Small intestine (tissue), 7 donors: Measurements from ENCODE around the gene PKDREJ. TPM values are rescaled to one million over a fixed set of nuclear protein-coding genes. Genes with fewer than 3 reads are reported as not detected.

Experiments used
- DNase-seq, 2 donors: peaks; one replicate each; pipeline versions ENCODE4 v3.0.0 to v3.0.0-alpha.2; 2013
- FAIRE-seq: peaks from 2 replicates; lab custom pipeline; 2012; peaks lifted over from hg19 to GRCh38; lab: Jason Lieb, UNC
- H3K27ac ChIP-seq, 3 donors: one replicate each; pipeline ENCODE4 v1.5.1; 2013; ENCODE audit warnings: low read length in 2 of 3, mild to moderate bottlenecking in 2 of 3, control low read depth in 1 of 3, inconsistent platforms in 1 of 3, low read depth in 1 of 3, moderate library complexity in 1 of 3
- H3K27me3 ChIP-seq, 3 donors: one replicate each; pipeline ENCODE4 v1.6.1; 2013; ENCODE audit warnings: low read length in 3 of 3, inconsistent platforms in 1 of 3; ENCODE audit not compliant: control insufficient read depth in 3 of 3, insufficient read depth in 3 of 3
- H3K36me3 ChIP-seq, 3 donors: one replicate each; pipeline ENCODE4 v1.6.1; 2013; ENCODE audit warnings: low read length in 3 of 3, inconsistent platforms in 1 of 3, low read depth in 1 of 3, mild to moderate bottlenecking in 1 of 3, moderate library complexity in 1 of 3; ENCODE audit not compliant: control insufficient read depth in 3 of 3, insufficient read depth in 2 of 3
- H3K4me1 ChIP-seq, 3 donors: one replicate each; pipeline ENCODE4 v1.6.1; 2013; ENCODE audit warnings: low read length in 2 of 3, inconsistent platforms in 1 of 3, low read depth in 1 of 3, mild to moderate bottlenecking in 1 of 3, moderate library complexity in 1 of 3; ENCODE audit not compliant: control insufficient read depth in 3 of 3, insufficient read depth in 2 of 3
- H3K4me3 ChIP-seq, 3 donors: one replicate each; pipeline ENCODE4 v1.5.1; 2013; ENCODE audit warnings: low read length in 3 of 3, control low read depth in 1 of 3, inconsistent platforms in 1 of 3, low read depth in 1 of 3, mild to moderate bottlenecking in 1 of 3, moderate library complexity in 1 of 3
- H3K9me3 ChIP-seq, 2 donors: one replicate each; pipeline ENCODE4 v1.6.1; 2013; ENCODE audit warnings: low read depth in 1 of 2, low read length in 1 of 2; ENCODE audit not compliant: control insufficient read depth in 2 of 2, insufficient read depth in 1 of 2
- WGBS, 3 donors: extraction: QIAGEN DNeasy Blood & Tissue Kit; methylation state at CpG; one replicate each; pipeline ENCODE4 v1.1.7; 2013; 5-methylcytosine and 5-hydroxymethylcytosine counted together
- polyA plus RNA-seq, 4 donors: library from polyadenylated mRNA; stranded (reverse) in 3 of 4; unstranded in 1 of 4; fragments of 200-250 nt in 3 of 4; fragments of 120-200 nt in 1 of 4; gene quantifications; one replicate each; pipeline versions ENCODE4 v1.2.1 to v1.2.3, GENCODE V29; 2013
- donor health status: healthy with polysubstance abuse.
- donor health status: control.
- donor health status: control.
- donor health status: Bipolar disorder and iron deficiency.
- donor health status: healthy.

Gene PKDREJ
- polyA plus RNA-seq, 4 donors = 0.27 to 0.90 (median 0.27) TPM; not detected in 1

DNA sequence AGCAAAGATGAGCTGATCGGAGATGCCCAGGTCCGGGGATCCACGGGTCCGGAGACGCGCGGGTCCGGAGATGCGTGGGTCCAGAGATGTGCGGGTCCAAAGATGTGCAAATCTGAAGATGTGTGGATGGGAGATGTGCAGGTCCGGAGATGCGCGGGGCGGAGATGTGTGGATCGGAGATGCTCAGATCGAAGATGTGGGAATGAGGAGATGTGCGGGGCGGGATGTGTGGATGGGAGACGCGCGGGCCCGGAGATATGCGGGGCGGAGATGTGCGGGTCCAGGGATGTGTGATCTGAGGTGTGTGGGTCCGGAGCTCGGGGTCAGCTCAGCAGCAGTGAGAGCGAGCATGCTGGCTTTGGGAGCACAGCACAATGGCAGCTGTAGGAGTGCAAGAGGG, 48.5 kb downstream of the PKDREJ start:
- Histone ChIP-seq H3K4me3 (no peak overlapping the region), H3K36me3 (peaks cover 16 to 89% (median 31%) of the 10 kb centered on the region in 3 donors), H3K9me3 (peaks cover 0 to 23% of the 10 kb centered on the region in 2 donors), H3K4me1 (no peaks in the 10 kb centered on the region), H3K27me3 (no peaks in the 10 kb centered on the region), H3K27ac (no peak overlapping the region)
- WGBS, 3 donors = 96 to 99% (median 99%) methylated on average over 28 of the region's 28 CpGs
- DNase-seq (no peak), FAIRE-seq (no peak)

DNA sequence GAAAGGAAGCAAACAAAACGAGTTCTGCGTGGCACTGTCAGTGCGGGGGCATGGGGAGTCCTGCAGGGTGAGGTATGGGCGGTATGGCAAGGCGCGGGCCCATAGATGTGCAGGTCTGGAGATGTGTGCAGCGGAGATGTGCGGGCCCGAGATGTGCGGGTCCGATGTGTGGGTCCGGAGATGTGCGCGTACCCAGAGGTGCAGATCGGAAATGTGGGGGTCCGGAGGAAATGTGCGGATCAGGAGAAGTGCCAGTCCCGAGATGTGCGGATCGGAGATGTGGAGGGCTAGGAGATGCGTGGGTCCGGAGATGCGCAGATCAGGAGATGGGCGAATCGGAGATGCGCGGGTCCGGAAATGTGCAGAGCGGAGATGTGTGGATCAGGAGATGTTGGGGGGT, 49.0 kb downstream of the PKDREJ start:
- Histone ChIP-seq H3K4me1 (no peaks in the 10 kb centered on the region), H3K36me3 (peaks cover 17 to 87% (median 34%) of the 10 kb centered on the region in 3 donors), H3K27ac (no peak overlapping the region), H3K27me3 (no peaks in the 10 kb centered on the region), H3K9me3 (peaks cover 0 to 25% of the 10 kb centered on the region in 2 donors), H3K4me3 (no peak overlapping the region)
- WGBS, 3 donors = 97% methylated on average over 29 of the region's 29 CpGs
- FAIRE-seq = no peak
- DNase-seq = no peak

DNA sequence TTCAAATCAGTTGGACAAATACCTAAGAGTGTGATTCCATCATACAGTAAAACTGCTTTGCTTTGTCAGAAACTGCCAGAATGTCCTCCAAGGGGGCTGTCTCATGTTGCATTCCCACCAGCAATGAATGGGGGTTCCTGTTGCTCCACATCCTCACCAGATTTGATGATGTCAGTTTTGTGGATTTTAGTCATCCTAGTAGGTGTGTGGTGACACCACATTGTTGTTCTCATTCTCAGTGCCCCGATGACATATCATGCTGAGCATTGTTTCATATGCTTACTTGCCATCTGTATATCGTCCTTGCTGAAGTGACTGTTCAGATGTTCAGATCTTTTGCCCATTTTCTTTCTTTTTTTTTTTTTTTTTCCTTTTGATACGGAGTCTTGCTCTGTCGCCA, 50.1 kb downstream of the PKDREJ start:
- H3K36me3 ChIP-seq = peaks cover 13 to 81% (median 36%) of the 10 kb centered on the region in 3 donors
- H3K27me3 ChIP-seq = no peaks in the 10 kb centered on the region
- WGBS, 3 donors = 83 to 92% (median 88%) methylated on average over 2 to 4 of the region's 4 CpGs
- peaks cover 0 to 31% of the 10 kb centered on the region in 2 donors for H3K9me3 ChIP-seq
- H3K4me1 ChIP-seq = no peaks in the 10 kb centered on the region
- no peak overlapping the region for H3K4me3 ChIP-seq
- no peak overlapping the region for H3K27ac ChIP-seq
- DNase-seq (no peak), FAIRE-seq (no peak)

DNA sequence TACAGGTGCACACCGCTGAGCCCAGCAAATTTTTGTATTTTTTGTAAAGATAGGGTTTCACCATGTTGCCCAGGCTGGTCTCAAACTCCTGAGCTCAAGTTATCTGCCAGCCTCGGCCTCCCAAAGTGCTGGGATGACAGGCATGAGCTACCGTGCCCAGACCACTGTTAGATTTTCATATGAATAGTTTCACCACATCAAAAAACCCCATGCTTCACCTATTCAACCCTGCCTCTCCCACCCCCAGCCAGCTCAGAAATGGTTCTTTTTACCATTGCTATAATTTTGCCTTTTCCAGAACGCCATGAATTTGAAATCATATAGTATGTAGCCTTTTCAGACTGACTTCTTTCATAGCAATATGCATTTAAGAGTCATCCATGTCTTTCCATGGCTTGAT, 50.9 kb downstream of the PKDREJ start:
- no peak overlapping the region for H3K27ac ChIP-seq
- 82 to 96% (median 83%) methylated on average over 4 of the region's 4 CpGs for WGBS, 3 donors
- FAIRE-seq (no peak), DNase-seq (no peak)
- no peak overlapping the region for H3K4me3 ChIP-seq
- no peaks in the 10 kb centered on the region for H3K4me1 ChIP-seq
- peaks cover 13 to 82% (median 39%) of the 10 kb centered on the region in 3 donors for H3K36me3 ChIP-seq
- peaks cover 0 to 35% of the 10 kb centered on the region in 2 donors for H3K9me3 ChIP-seq
- H3K27me3 ChIP-seq = no peaks in the 10 kb centered on the region

DNA sequence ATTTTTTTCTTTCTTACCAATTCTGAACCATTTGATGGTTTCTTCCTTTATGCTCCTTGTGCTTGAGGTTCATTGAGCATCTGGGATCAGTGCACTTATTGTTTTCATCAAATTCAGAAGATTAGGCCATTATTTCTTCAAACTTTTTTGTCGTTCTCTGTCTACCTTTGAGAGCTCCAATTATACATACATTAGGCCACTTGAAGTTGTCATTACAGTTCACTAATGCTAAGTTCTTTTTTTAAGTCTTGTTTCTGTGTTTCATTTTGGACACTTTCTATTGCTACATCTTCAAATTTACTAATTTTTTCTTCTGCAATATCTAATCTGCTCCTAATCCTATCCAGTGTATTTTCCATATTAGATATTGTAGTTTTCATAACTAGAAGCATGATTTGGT, 53.9 kb downstream of the PKDREJ start:
- DNase-seq (no peak), FAIRE-seq (no peak)
- peaks cover 13 to 66% (median 32%) of the 10 kb centered on the region in 3 donors for H3K36me3 ChIP-seq
- no peak overlapping the region for H3K27ac ChIP-seq
- no peak overlapping the region for H3K4me3 ChIP-seq
- no peaks in the 10 kb centered on the region for H3K27me3 ChIP-seq
- peaks cover 0 to 35% of the 10 kb centered on the region in 2 donors for H3K9me3 ChIP-seq
- peaks cover 0 to 8% (median 0%) of the 10 kb centered on the region in 3 donors for H3K4me1 ChIP-seq
- 95 to 100% (median 97%) methylated on average over 1 of the region's 1 CpG for WGBS, 3 donors

Other genes with a start within 250 kb of the PKDREJ start
- gene PPARA, start 112.8 kb downstream of the PKDREJ start, polyA plus RNA-seq = 10 to 100 TPM; 19.9 to 53.6 (median 23.0) TPM
- gene CDPF1, start 13.1 kb downstream of the PKDREJ start, polyA plus RNA-seq = 10 to 100 TPM in 3 of 4 donors, 1 to 10 TPM in 1; 7.4 to 13.2 (median 11.5) TPM
- gene TTC38, start 4.7 kb upstream of the PKDREJ start, polyA plus RNA-seq = 100 to 1,000 TPM in 3 of 4 donors, 10 to 100 TPM in 1; 83.5 to 231 (median 166) TPM
- 10 to 100 TPM in 1 of 4 donors, 1 to 10 TPM in 2, under 1 TPM in 1; 0.27 to 13.8 (median 5.1) TPM for gene GTSE1, start 33.5 kb upstream of the PKDREJ start, polyA plus RNA-seq
- gene TRMU, start 72.4 kb upstream of the PKDREJ start, polyA plus RNA-seq = 10 to 100 TPM; 17.0 to 38.6 (median 34.3) TPM